ENCODE results near the gene RASGRF2. TPM values are rescaled to one million over a fixed set of nuclear protein-coding genes. Genes with fewer than 3 reads are reported as not detected.

The RASGRF2 gene
- total and polyA plus RNA-seq, 2 of the 13 experiments (the other 11 are each of a cell fraction or from before 2014, with no cell fraction given), result 23.6 to 29.0 TPM

- TF ChIP-seq, protein P1, sequence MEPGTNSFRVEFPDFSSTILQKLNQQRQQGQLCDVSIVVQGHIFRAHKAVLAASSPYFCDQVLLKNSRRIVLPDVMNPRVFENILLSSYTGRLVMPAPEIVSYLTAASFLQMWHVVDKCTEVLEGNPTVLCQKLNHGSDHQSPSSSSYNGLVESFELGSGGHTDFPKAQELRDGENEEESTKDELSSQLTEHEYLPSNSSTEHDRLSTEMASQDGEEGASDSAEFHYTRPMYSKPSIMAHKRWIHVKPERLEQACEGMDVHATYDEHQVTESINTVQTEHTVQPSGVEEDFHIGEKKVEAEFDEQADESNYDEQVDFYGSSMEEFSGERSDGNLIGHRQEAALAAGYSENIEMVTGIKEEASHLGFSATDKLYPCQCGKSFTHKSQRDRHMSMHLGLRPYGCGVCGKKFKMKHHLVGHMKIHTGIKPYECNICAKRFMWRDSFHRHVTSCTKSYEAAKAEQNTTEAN (CRISPR knock-in tag; conservative IDR thresholded peaks at IDR 0.05), result no peak
- TF ChIP-seq, protein P2, sequence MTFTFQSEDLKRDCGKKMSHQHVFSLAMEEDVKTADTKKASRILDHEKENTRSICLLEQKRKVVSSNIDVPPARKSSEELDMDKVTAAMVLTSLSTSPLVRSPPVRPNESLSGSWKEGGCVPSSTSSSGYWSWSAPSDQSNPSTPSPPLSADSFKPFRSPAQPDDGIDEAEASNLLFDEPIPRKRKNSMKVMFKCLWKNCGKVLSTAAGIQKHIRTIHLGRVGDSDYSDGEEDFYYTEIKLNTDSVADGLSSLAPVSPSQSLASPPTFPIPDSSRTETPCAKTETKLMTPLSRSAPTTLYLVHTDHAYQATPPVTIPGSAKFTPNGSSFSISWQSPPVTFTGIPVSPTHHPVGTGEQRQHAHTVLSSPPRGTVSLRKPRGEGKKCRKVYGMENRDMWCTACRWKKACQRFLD (CRISPR knock-in tag; IDR thresholded peaks at IDR 0.05; ENCODE audit: borderline replicate concordance), result no peak
- TF ChIP-seq MTA3 (CRISPR knock-in tag; IDR thresholded peaks at IDR 0.05), result no peak
- no peak for TF ChIP-seq GRHL1 (CRISPR knock-in tag; conservative IDR thresholded peaks at IDR 0.05)
- TF ChIP-seq CHD4 (IDR thresholded peaks at IDR 0.05; ENCODE audit: borderline replicate concordance, low read length), result no peak
- TF ChIP-seq ZNF282 (IDR thresholded peaks at IDR 0.05; ENCODE audit: partially characterized antibody), result no peak
- no peak for TF ChIP-seq NR2F1 (CRISPR knock-in tag; IDR thresholded peaks at IDR 0.05)
- no peak for TF ChIP-seq ERF (CRISPR knock-in tag; IDR thresholded peaks at IDR 0.05)
- TF ChIP-seq MAFF (IDR thresholded peaks at IDR 0.05; ENCODE audit: low read depth, low read length), result no peak
- no peak for TF ChIP-seq NONO (IDR thresholded peaks at IDR 0.05)
- 0 out of 2 replicates have a peak, but pooled peaks have one; percentile 41 for TF ChIP-seq NONO (CRISPR knock-in tag; conservative IDR thresholded peaks at IDR 0.05)
- TF ChIP-seq ZFYVE20 (CRISPR knock-in tag; IDR thresholded peaks at IDR 0.05; ENCODE audit: borderline replicate concordance, low read depth), result no peak
- 0 out of 2 replicates have a peak, but pooled peaks have one; percentile 33 for TF ChIP-seq GLI4 (CRISPR knock-in tag; IDR thresholded peaks at IDR 0.05; ENCODE audit: borderline replicate concordance)
- no peak for TF ChIP-seq FIP1L1 (IDR thresholded peaks at IDR 0.05; ENCODE audit: borderline replicate concordance, insufficient read depth, low read depth, low read length)
- TF ChIP-seq, protein P3, sequence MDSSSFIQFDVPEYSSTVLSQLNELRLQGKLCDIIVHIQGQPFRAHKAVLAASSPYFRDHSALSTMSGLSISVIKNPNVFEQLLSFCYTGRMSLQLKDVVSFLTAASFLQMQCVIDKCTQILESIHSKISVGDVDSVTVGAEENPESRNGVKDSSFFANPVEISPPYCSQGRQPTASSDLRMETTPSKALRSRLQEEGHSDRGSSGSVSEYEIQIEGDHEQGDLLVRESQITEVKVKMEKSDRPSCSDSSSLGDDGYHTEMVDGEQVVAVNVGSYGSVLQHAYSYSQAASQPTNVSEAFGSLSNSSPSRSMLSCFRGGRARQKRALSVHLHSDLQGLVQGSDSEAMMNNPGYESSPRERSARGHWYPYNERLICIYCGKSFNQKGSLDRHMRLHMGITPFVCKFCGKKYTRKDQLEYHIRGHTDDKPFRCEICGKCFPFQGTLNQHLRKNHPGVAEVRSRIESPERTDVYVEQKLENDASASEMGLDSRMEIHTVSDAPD (CRISPR knock-in tag; IDR thresholded peaks at IDR 0.05), result no peak
- TF ChIP-seq ZFP37 (CRISPR knock-in tag; IDR thresholded peaks at IDR 0.05; ENCODE audit: borderline replicate concordance), result no peak
- no peak for TF ChIP-seq ASH2L (IDR thresholded peaks at IDR 0.05; ENCODE audit: insufficient read length, low read depth, low read length)
- no peak; the same call in 1 of the 2 replicates for TF ChIP-seq MYC (CRISPR knock-in tag; IDR thresholded peaks at IDR 0.05; ENCODE audit: borderline replicate concordance)
- TF ChIP-seq POLR2A (IDR thresholded peaks at IDR 0.05; ENCODE audit: insufficient read depth in 1 of 2, low read depth in 2 of 2, low read length in 2 of 2), result peak; percentile 46 to 81
- TF ChIP-seq ZNF549 (CRISPR knock-in tag; IDR thresholded peaks at IDR 0.05), result no peak
- no peak for TF ChIP-seq KLF11 (CRISPR knock-in tag; IDR thresholded peaks at IDR 0.05)
- no peak for TF ChIP-seq ZFP36L1 (CRISPR knock-in tag; IDR thresholded peaks at IDR 0.05)
- no peak for TF ChIP-seq HOXD1 (CRISPR knock-in tag; IDR thresholded peaks at IDR 0.05)
- no peak for TF ChIP-seq SRY (CRISPR knock-in tag; IDR thresholded peaks at IDR 0.05)
Measured at GRCh38 chr5:81233080-81233634, 273.0 kb downstream of the RASGRF2 start, which contains the start of gene CKMT2 (continued).

Data from HepG2 (cell line).